ENCODE data around the gene SFI1.

SFI1 gene

GRCh38 chr22:31639436-31640039 lies 143.2 kb downstream of the SFI1 start:
- DNase-seq = peak in 1 of 3 donors; percentile 57

- DNase-seq = peak; percentile 89 to 93 (median 90)
Observed at GRCh38 chr22:31646186-31647019, 150.1 kb downstream of the SFI1 start.

GRCh38 chr22:31647066-31647465 lies 150.7 kb downstream of the SFI1 start:
- no peak for DNase-seq

GRCh38 chr22:31647523-31648320 lies 151.4 kb downstream of the SFI1 start:
- no peak for DNase-seq

- peak; percentile 40 to 49 (median 44) for DNase-seq
Observed at GRCh38 chr22:31650391-31650790, 154.1 kb downstream of the SFI1 start.

GRCh38 chr22:31651664-31652063 lies 155.3 kb downstream of the SFI1 start:
- DNase-seq = peak in 1 of 3 donors; percentile 33

- DNase-seq = no peak
Observed at GRCh38 chr22:31652088-31652487, 155.8 kb downstream of the SFI1 start.

- DNase-seq = no peak
Observed at GRCh38 chr22:31652911-31653684, 156.8 kb downstream of the SFI1 start.

- no peak for DNase-seq
Observed at GRCh38 chr22:31653944-31654343, 157.6 kb downstream of the SFI1 start.

GRCh38 chr22:31654408-31654807 lies 158.1 kb downstream of the SFI1 start:
- no peak for DNase-seq

GRCh38 chr22:31659246-31659645 lies 162.9 kb downstream of the SFI1 start:
- DNase-seq = no peak

- peak in 2 of 3 donors; percentile 18 to 42 for DNase-seq
Observed at GRCh38 chr22:31660860-31661341, 164.6 kb downstream of the SFI1 start.

GRCh38 chr22:31661851-31662667 lies 165.7 kb downstream of the SFI1 start, which contains the start of gene PISD:
Gene PISD (minus strand): TSS chr22:31662215. CDS start chr22:31662208, 7 bp downstream.
- DNase-seq = peak; percentile 98

GRCh38 chr22:31662668-31663037 lies 166.3 kb downstream of the SFI1 start:
- no peak for DNase-seq
